CD14-positive monocyte (primary cell): ENCODE data around the gene FGFR2. TPM values are rescaled to one million over a fixed set of nuclear protein-coding genes. Genes with fewer than 3 reads are reported as not detected.

Experiments used
- DNase-seq, 3 donors: peaks; one replicate each; pipeline ENCODE4 v3.0.0-alpha.2; 2011 to 2022
- H2AFZ ChIP-seq: 2 replicates; pipeline ENCODE4 v1.6.0; 2012; ENCODE audit warnings: mild to moderate bottlenecking, low read depth, low read length, inconsistent platforms; ENCODE audit not compliant: insufficient read depth, poor library complexity, severe bottlenecking
- H3K27ac ChIP-seq, 2 donors: 1 replicate in 1 of 2; 2 replicates in 1 of 2; pipeline ENCODE4 v1.5.1; 2012 to 2013; ENCODE audit warnings: low read length in 2 of 2, control low read depth in 1 of 2, inconsistent platforms in 1 of 2, low read depth in 1 of 2, mild to moderate bottlenecking in 1 of 2
- H3K27me3 ChIP-seq, 2 donors: one replicate each; pipeline versions ENCODE4 v1.6.0 to v1.6.1; 2011 to 2013; ENCODE audit warnings: low read length in 2 of 2; ENCODE audit not compliant: control insufficient read depth in 2 of 2, insufficient read depth in 2 of 2
- H3K36me3 ChIP-seq, 2 donors: replicated peaks in 1 of 2; 1 replicate in 1 of 2; 2 replicates in 1 of 2; pipeline versions ENCODE4 v1.5.1 to v1.6.1; 2012 to 2013; ENCODE audit warnings: low read length in 2 of 2, control low read depth in 1 of 2, inconsistent platforms in 1 of 2, mild to moderate bottlenecking in 1 of 2; ENCODE audit not compliant: insufficient read depth in 2 of 2, control insufficient read depth in 1 of 2
- H3K4me1 ChIP-seq, 2 donors: 1 replicate in 1 of 2; 2 replicates in 1 of 2; pipeline versions ENCODE4 v1.5.1 to v1.6.1; 2012 to 2013; ENCODE audit warnings: low read length in 2 of 2, control low read depth in 1 of 2, inconsistent platforms in 1 of 2, mild to moderate bottlenecking in 1 of 2, moderate library complexity in 1 of 2; ENCODE audit not compliant: insufficient read depth in 2 of 2, control insufficient read depth in 1 of 2
- H3K4me2 ChIP-seq: replicated peaks from 2 replicates; pipeline ENCODE3; 2012; ENCODE audit warnings: low read length, moderate library complexity, mild to moderate bottlenecking; ENCODE audit not compliant: poor library complexity, severe bottlenecking; ENCODE audit errors: extremely low read depth
- H3K4me3 ChIP-seq, 3 experiments: fragments of 200-600 bp in 1 of 3; sonication (generic) in 1 of 3; replicated peaks in 1 of 3; 1 replicate in 2 of 3; 2 replicates in 1 of 3; pipeline ENCODE4 v1.5.1; 2011 to 2013; ENCODE audit warnings: low read length in 3 of 3, mild to moderate bottlenecking in 3 of 3, control low read depth in 2 of 3, low read depth in 2 of 3, inconsistent platforms in 1 of 3, moderate library complexity in 1 of 3
- H3K79me2 ChIP-seq: 2 replicates; pipeline ENCODE4 v1.6.0; 2012; ENCODE audit warnings: mild to moderate bottlenecking, control low read depth, inconsistent platforms, low read length, moderate library complexity; ENCODE audit not compliant: insufficient read depth
- H3K9ac ChIP-seq: 2 replicates; pipeline ENCODE4 v1.6.0; 2017; ENCODE audit warnings: low read length, mild to moderate bottlenecking; ENCODE audit not compliant: insufficient read depth, poor library complexity, severe bottlenecking
- H3K9me3 ChIP-seq, 2 donors: replicated peaks in 1 of 2; 1 replicate in 1 of 2; 2 replicates in 1 of 2; pipeline versions ENCODE4 v1.5.1 to v1.6.1; 2012 to 2013; ENCODE audit warnings: low read length in 2 of 2, control low read depth in 1 of 2; ENCODE audit not compliant: control insufficient read depth in 1 of 2, insufficient read depth in 1 of 2
- H4K20me1 ChIP-seq: 2 replicates; pipeline ENCODE4 v1.6.0; 2012; ENCODE audit warnings: mild to moderate bottlenecking, low read length, control low read depth, moderate library complexity; ENCODE audit not compliant: insufficient read depth
- H3K27ac Mint-ChIP-seq, 7 donors: one replicate each; pipeline ENCODE4 v1.8.0; 2020; ENCODE audit warnings: mild to moderate bottlenecking in 7 of 7, mixed read lengths in 7 of 7, moderate library complexity in 6 of 7, inconsistent platforms in 2 of 7
- H3K27me3 Mint-ChIP-seq, 3 donors: one replicate each; pipeline ENCODE4 v1.8.0; 2021 to 2022; ENCODE audit warnings: low read depth in 3 of 3, mild to moderate bottlenecking in 3 of 3, mixed read lengths in 3 of 3, moderate library complexity in 3 of 3, inconsistent platforms in 1 of 3
- H3K36me3 Mint-ChIP-seq, 2 donors: one replicate each; pipeline ENCODE4 v1.8.0; 2020; ENCODE audit warnings: mixed read lengths in 2 of 2, inconsistent platforms in 1 of 2, mild to moderate bottlenecking in 1 of 2
- H3K4me1 Mint-ChIP-seq: one replicate; pipeline ENCODE4 v1.8.0; 2020; ENCODE audit warnings: mild to moderate bottlenecking, mixed read lengths
- H3K4me3 Mint-ChIP-seq, 2 donors: one replicate each; pipeline ENCODE4 v1.8.0; 2020; ENCODE audit warnings: mild to moderate bottlenecking in 2 of 2, mixed read lengths in 2 of 2, moderate library complexity in 1 of 2
- H3K9me3 Mint-ChIP-seq, 7 donors: one replicate each; pipeline ENCODE4 v1.8.0; 2020 to 2022; ENCODE audit warnings: mixed read lengths in 7 of 7, mild to moderate bottlenecking in 6 of 7, moderate library complexity in 6 of 7, inconsistent platforms in 2 of 7
- WGBS: methylation state at CpG from one replicate; pipeline ENCODE4 v1.1.5; 2013; ENCODE audit warnings: missing lambda C conversion rate; ENCODE audit not compliant: insufficient coverage; 5-methylcytosine and 5-hydroxymethylcytosine counted together
- intact Hi-C, 2 donors: fragments of 100-400 bp; cut with micrococcal nuclease; formaldehyde crosslinking; loops; one replicate each; pipeline versions ENCODE4 v1.15.0 to v1.15.1; 2023
- polyA plus RNA-seq, 3 donors: library from polyadenylated mRNA; depleted of rRNA in 1 of 3; unstranded in 2 of 3; stranded (reverse) in 1 of 3; fragments of 300-500 nt in 2 of 3; fragments of >200 nt in 1 of 3; fragmentation: Illumina TruSeq in 2 of 3; gene quantifications; 1 replicate in 2 of 3; 2 replicates in 1 of 3; pipeline ENCODE4 v1.2.3, GENCODE V29; 2012 to 2021
- TF ChIP-seq, protein P1 (sequence below): fragments of 200-600 bp; IDR thresholded peaks from one replicate; pipeline ENCODE4 v1.8.0; 2022; ENCODE audit warnings: antibody characterized with exemption, mild to moderate bottlenecking

The FGFR2 gene
- polyA plus RNA-seq, 3 donors, result not detected

- no peak overlapping the region for H3K4me3 ChIP-seq
- no peak overlapping the region for H3K27ac ChIP-seq
- Mint-ChIP-seq H3K4me3 (no peak overlapping the region), H3K27me3 (peaks cover 0 to 5% (median 1%) of the 10 kb centered on the region in 3 donors), H3K4me1 (no peaks in the 10 kb centered on the region), H3K36me3 (no peaks in the 10 kb centered on the region), H3K27ac (no peak overlapping the region), H3K9me3 (peaks cover 0 to 8% (median 2%) of the 10 kb centered on the region in 7 donors)
- H3K4me2 ChIP-seq, result no peak overlapping the region
- no peaks in the 10 kb centered on the region for H3K36me3 ChIP-seq
- H4K20me1 ChIP-seq, result no peaks in the 10 kb centered on the region
- H3K9me3 ChIP-seq, result no peaks in the 10 kb centered on the region
- WGBS, result 76% methylated on average over 9 of the region's 11 CpGs
- H3K79me2 ChIP-seq, result no peaks in the 10 kb centered on the region
- H3K4me1 ChIP-seq, result no peaks in the 10 kb centered on the region
- TF ChIP-seq, protein P1, sequence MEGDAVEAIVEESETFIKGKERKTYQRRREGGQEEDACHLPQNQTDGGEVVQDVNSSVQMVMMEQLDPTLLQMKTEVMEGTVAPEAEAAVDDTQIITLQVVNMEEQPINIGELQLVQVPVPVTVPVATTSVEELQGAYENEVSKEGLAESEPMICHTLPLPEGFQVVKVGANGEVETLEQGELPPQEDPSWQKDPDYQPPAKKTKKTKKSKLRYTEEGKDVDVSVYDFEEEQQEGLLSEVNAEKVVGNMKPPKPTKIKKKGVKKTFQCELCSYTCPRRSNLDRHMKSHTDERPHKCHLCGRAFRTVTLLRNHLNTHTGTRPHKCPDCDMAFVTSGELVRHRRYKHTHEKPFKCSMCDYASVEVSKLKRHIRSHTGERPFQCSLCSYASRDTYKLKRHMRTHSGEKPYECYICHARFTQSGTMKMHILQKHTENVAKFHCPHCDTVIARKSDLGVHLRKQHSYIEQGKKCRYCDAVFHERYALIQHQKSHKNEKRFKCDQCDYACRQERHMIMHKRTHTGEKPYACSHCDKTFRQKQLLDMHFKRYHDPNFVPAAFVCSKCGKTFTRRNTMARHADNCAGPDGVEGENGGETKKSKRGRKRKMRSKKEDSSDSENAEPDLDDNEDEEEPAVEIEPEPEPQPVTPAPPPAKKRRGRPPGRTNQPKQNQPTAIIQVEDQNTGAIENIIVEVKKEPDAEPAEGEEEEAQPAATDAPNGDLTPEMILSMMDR, result no peak
- H3K9ac ChIP-seq, result no peak overlapping the region
- no peak overlapping the region for H2AFZ ChIP-seq
- intact Hi-C loops, result no loop called here
- H3K27me3 ChIP-seq, result no peaks in the 10 kb centered on the region
- DNase-seq, result no peak
These were observed 38.8 kb downstream of the FGFR2 start for GRCh38 chr10:121559326-121560026.

- intact Hi-C loops, result no loop called here
- Mint-ChIP-seq H3K36me3 (no peaks in the 10 kb centered on the region), H3K4me1 (no peaks in the 10 kb centered on the region), H3K9me3 (peaks cover 0 to 8% (median 2%) of the 10 kb centered on the region in 7 donors), H3K27ac (no peak overlapping the region), H3K4me3 (no peak overlapping the region), H3K27me3 (peaks cover 0 to 5% (median 1%) of the 10 kb centered on the region in 3 donors)
- no peaks in the 10 kb centered on the region for H3K27me3 ChIP-seq
- no peaks in the 10 kb centered on the region for H3K9me3 ChIP-seq
- no peak overlapping the region for H3K9ac ChIP-seq
- H3K4me1 ChIP-seq, result no peaks in the 10 kb centered on the region
- H3K27ac ChIP-seq, result no peak overlapping the region
- no peak overlapping the region for H2AFZ ChIP-seq
- 61% methylated on average over 2 of the region's 3 CpGs for WGBS
- no peaks in the 10 kb centered on the region for H4K20me1 ChIP-seq
- H3K4me2 ChIP-seq, result no peak overlapping the region
- no peak overlapping the region for H3K4me3 ChIP-seq
- no peaks in the 10 kb centered on the region for H3K36me3 ChIP-seq
- TF ChIP-seq, protein P1, result no peak
- no peaks in the 10 kb centered on the region for H3K79me2 ChIP-seq
- DNase-seq, result no peak
These were observed 40.0 kb downstream of the FGFR2 start for GRCh38 chr10:121558238-121558637.
